ENCODE measurements around the gene TEC. TPM values are rescaled to one million over a fixed set of nuclear protein-coding genes. Genes with fewer than 3 reads are reported as not detected.

The TEC gene
- total and polyA plus RNA-seq, 3 donors from 2014 or later: 3.5 to 10.8 (median 9.2) TPM

GRCh38 chr4:48196758-48197504 is 72.7 kb downstream of the TEC start:
- Histone ChIP-seq H3K4me3 (no peak overlapping the region), H3K4me1 (no peaks in the 10 kb centered on the region), H3K27me3 (no peaks in the 10 kb centered on the region), H3K9me3 (no peaks in the 10 kb centered on the region), H3K36me3 (ENCODE audit: low read depth, missing control alignments) (no peaks in the 10 kb centered on the region), H3K27ac (no peak overlapping the region)
- WGBS, 2 donors: 88 to 89% methylated on average over 9 of the region's 9 CpGs
- TF ChIP-seq POLR2A (IDR thresholded peaks at IDR 0.05): no peak
- TF ChIP-seq, protein P1, sequence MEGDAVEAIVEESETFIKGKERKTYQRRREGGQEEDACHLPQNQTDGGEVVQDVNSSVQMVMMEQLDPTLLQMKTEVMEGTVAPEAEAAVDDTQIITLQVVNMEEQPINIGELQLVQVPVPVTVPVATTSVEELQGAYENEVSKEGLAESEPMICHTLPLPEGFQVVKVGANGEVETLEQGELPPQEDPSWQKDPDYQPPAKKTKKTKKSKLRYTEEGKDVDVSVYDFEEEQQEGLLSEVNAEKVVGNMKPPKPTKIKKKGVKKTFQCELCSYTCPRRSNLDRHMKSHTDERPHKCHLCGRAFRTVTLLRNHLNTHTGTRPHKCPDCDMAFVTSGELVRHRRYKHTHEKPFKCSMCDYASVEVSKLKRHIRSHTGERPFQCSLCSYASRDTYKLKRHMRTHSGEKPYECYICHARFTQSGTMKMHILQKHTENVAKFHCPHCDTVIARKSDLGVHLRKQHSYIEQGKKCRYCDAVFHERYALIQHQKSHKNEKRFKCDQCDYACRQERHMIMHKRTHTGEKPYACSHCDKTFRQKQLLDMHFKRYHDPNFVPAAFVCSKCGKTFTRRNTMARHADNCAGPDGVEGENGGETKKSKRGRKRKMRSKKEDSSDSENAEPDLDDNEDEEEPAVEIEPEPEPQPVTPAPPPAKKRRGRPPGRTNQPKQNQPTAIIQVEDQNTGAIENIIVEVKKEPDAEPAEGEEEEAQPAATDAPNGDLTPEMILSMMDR (IDR thresholded peaks at IDR 0.05): no peak
- no peak for DNase-seq
- intact Hi-C loops (cut with DNase I; ENCODE audit: low total_unique reads): no loop called here

- TF ChIP-seq POLR2A (IDR thresholded peaks at IDR 0.05): no peak
- TF ChIP-seq, protein P1 (IDR thresholded peaks at IDR 0.05): no peak
- WGBS, 2 donors: 89 to 95% methylated on average over 3 of the region's 3 CpGs
- Histone ChIP-seq H3K27me3 (no peaks in the 10 kb centered on the region), H3K9me3 (no peaks in the 10 kb centered on the region), H3K27ac (no peak overlapping the region), H3K36me3 (ENCODE audit: low read depth, missing control alignments) (no peaks in the 10 kb centered on the region), H3K4me1 (no peaks in the 10 kb centered on the region), H3K4me3 (no peak overlapping the region)
- DNase-seq: no peak
- intact Hi-C loops (cut with DNase I; ENCODE audit: low total_unique reads): no loop called here
These were observed 73.8 kb downstream of the TEC start for GRCh38 chr4:48195853-48196252.

DNA sequence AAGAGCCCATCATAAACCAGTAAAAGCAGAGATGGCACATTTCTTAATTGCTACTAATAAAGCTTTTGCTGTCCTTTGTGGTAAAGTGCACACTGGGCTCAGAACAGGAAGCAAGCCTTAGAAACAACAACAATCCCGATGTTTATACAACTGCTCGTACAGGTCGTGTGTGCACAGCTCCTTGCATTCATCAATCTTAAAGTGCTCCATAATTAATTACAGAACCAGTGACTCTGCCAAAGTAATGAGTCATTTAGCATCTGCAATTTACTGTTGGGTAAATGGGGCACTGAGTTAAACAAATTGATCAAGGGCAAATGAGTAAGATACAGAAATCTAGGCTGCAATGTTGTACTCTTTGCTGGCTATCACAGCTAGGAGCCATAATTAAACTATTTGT is 74.3 kb downstream of the TEC start:
- intact Hi-C loops (cut with DNase I; ENCODE audit: low total_unique reads): no loop called here
- H3K27me3 ChIP-seq: no peaks in the 10 kb centered on the region
- no peaks in the 10 kb centered on the region for H3K9me3 ChIP-seq
- TF ChIP-seq, protein P1 (IDR thresholded peaks at IDR 0.05): no peak
- TF ChIP-seq POLR2A (IDR thresholded peaks at IDR 0.05): no peak
- no peak overlapping the region for H3K27ac ChIP-seq
- H3K36me3 ChIP-seq (ENCODE audit: low read depth, missing control alignments): no peaks in the 10 kb centered on the region
- H3K4me1 ChIP-seq: no peaks in the 10 kb centered on the region
- no peak overlapping the region for H3K4me3 ChIP-seq
- 39 to 42% methylated on average over 3 of the region's 3 CpGs for WGBS, 2 donors
- no peak for DNase-seq

- DNase-seq: no peak
- intact Hi-C loops (cut with DNase I; ENCODE audit: low total_unique reads): no loop called here
- Histone ChIP-seq H3K36me3 (ENCODE audit: low read depth, missing control alignments) (no peaks in the 10 kb centered on the region), H3K9me3 (no peaks in the 10 kb centered on the region), H3K4me3 (no peak overlapping the region), H3K27ac (no peak overlapping the region), H3K27me3 (no peaks in the 10 kb centered on the region), H3K4me1 (no peaks in the 10 kb centered on the region)
- TF ChIP-seq, protein P1 (IDR thresholded peaks at IDR 0.05): no peak
- TF ChIP-seq POLR2A (IDR thresholded peaks at IDR 0.05): no peak
- 48 to 50% methylated on average over 1 of the region's 1 CpG for WGBS, 2 donors
These were observed 74.7 kb downstream of the TEC start for GRCh38 chr4:48194971-48195370.

- no peaks in the 10 kb centered on the region for H3K27me3 ChIP-seq
- H3K4me3 ChIP-seq: no peak overlapping the region
- TF ChIP-seq POLR2A (IDR thresholded peaks at IDR 0.05): no peak
- TF ChIP-seq, protein P1 (IDR thresholded peaks at IDR 0.05): no peak
- WGBS, 2 donors: 90 to 94% methylated on average over 3 of the region's 3 CpGs
- no peak for DNase-seq
- H3K27ac ChIP-seq: no peak overlapping the region
- no peaks in the 10 kb centered on the region for H3K9me3 ChIP-seq
- intact Hi-C loops (cut with DNase I; ENCODE audit: low total_unique reads): no loop called here
- no peaks in the 10 kb centered on the region for H3K36me3 ChIP-seq (ENCODE audit: low read depth, missing control alignments)
- H3K4me1 ChIP-seq: no peaks in the 10 kb centered on the region
These were observed 75.6 kb downstream of the TEC start for GRCh38 chr4:48193921-48194468.

All from testis (tissue), 3 donors.